ENCODE data around the gene WDR93. TPM values are rescaled to one million over a fixed set of nuclear protein-coding genes. Genes with fewer than 3 reads are reported as not detected.

WDR93 gene
- total and polyA plus RNA-seq, 4 donors = 0.08 TPM; not detected in 2

DNA sequence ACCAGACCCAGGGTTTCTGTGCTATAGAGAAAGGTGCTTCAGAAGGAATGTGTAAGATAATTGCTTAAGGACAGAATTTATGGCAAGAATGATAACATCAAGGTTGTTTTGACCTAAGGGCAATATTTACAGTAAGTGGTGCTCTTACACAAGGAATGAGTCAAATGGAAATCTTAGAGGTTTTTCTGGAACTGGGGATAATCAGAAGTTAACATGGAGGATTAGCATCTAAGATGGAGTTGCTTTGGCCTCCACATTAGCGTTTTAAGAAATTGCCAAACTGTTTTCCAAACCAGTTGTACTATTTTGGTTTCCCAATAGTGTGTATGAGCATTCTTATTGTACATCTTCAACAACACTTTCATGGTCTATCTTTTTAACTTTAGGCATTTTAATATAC lies 3.1 kb downstream of the WDR93 start:
- WGBS = 90% methylated on average over 1 of the region's 1 CpG
- H3K9me3 ChIP-seq (ENCODE audit: control insufficient read depth in 4 of 4, low read length in 3 of 4) = no peaks in the 10 kb centered on the region
- H3K9ac ChIP-seq (ENCODE audit: low read depth in 1 of 2, low read length in 2 of 2) = no peak overlapping the region
- DNase-seq (ENCODE audit: low spot score) = no peak
- H3K36me3 ChIP-seq (ENCODE audit: control insufficient read depth in 4 of 4, insufficient read depth in 3 of 4, low read depth in 1 of 4, low read length in 3 of 4) = no peaks in the 10 kb centered on the region
- no peaks in the 10 kb centered on the region for H3K27me3 ChIP-seq (ENCODE audit: control insufficient read depth in 4 of 4, insufficient read depth in 4 of 4, low read length in 3 of 4)
- TF ChIP-seq MAX (IDR thresholded peaks at IDR 0.05) = no peak
- no peak overlapping the region for H3K27ac ChIP-seq (ENCODE audit: low read depth in 1 of 2, low read length in 2 of 2)
- no peak overlapping the region for H3K4me3 ChIP-seq (ENCODE audit: low read depth in 1 of 3, low read length in 3 of 3)
- peaks cover 0 to 16% (median 7%) of the 10 kb centered on the region in 4 donors for H3K4me1 ChIP-seq (ENCODE audit: control insufficient read depth in 4 of 4, insufficient read depth in 4 of 4, low read length in 3 of 4)

- H3K9ac ChIP-seq (ENCODE audit: low read depth in 1 of 2, low read length in 2 of 2) = no peak overlapping the region
- no peak overlapping the region for H3K4me3 ChIP-seq (ENCODE audit: low read depth in 1 of 3, low read length in 3 of 3)
- WGBS = 79% methylated on average over 1 of the region's 1 CpG
- no peak overlapping the region for H3K27ac ChIP-seq (ENCODE audit: low read depth in 1 of 2, low read length in 2 of 2)
- H3K4me1 ChIP-seq (ENCODE audit: control insufficient read depth in 4 of 4, insufficient read depth in 4 of 4, low read length in 3 of 4) = peaks cover 0 to 7% (median 4%) of the 10 kb centered on the region in 4 donors
- H3K36me3 ChIP-seq (ENCODE audit: control insufficient read depth in 4 of 4, insufficient read depth in 3 of 4, low read depth in 1 of 4, low read length in 3 of 4) = no peaks in the 10 kb centered on the region
- no peaks in the 10 kb centered on the region for H3K27me3 ChIP-seq (ENCODE audit: control insufficient read depth in 4 of 4, insufficient read depth in 4 of 4, low read length in 3 of 4)
- no peaks in the 10 kb centered on the region for H3K9me3 ChIP-seq (ENCODE audit: control insufficient read depth in 4 of 4, low read length in 3 of 4)
- TF ChIP-seq SP1 (IDR thresholded peaks at IDR 0.05) = peak; percentile 22
- TF ChIP-seq HNF4A (conservative IDR thresholded peaks at IDR 0.05) = peak; percentile 37 to 61
- TF ChIP-seq FOXA2 (IDR thresholded peaks at IDR 0.05) = no peak
- no peak for TF ChIP-seq RAD21 (IDR thresholded peaks at IDR 0.05)
- TF ChIP-seq HNF4G (IDR thresholded peaks at IDR 0.05) = peak; percentile 9
- TF ChIP-seq RXRA (IDR thresholded peaks at IDR 0.05) = no peak
- no peak for DNase-seq (ENCODE audit: low spot score)
Observed at GRCh38 chr15:89695198-89695597, 4.6 kb downstream of the WDR93 start.

- H3K4me1 ChIP-seq (ENCODE audit: control insufficient read depth in 4 of 4, insufficient read depth in 4 of 4, low read length in 3 of 4) = no peaks in the 10 kb centered on the region
- no peaks in the 10 kb centered on the region for H3K36me3 ChIP-seq (ENCODE audit: control insufficient read depth in 4 of 4, insufficient read depth in 3 of 4, low read depth in 1 of 4, low read length in 3 of 4)
- H3K27me3 ChIP-seq (ENCODE audit: control insufficient read depth in 4 of 4, insufficient read depth in 4 of 4, low read length in 3 of 4) = no peaks in the 10 kb centered on the region
- no peaks in the 10 kb centered on the region for H3K9me3 ChIP-seq (ENCODE audit: control insufficient read depth in 4 of 4, low read length in 3 of 4)
- no peak overlapping the region for H3K9ac ChIP-seq (ENCODE audit: low read depth in 1 of 2, low read length in 2 of 2)
- H3K4me3 ChIP-seq (ENCODE audit: low read depth in 1 of 3, low read length in 3 of 3) = no peak overlapping the region
- no peak overlapping the region for H3K27ac ChIP-seq (ENCODE audit: low read depth in 1 of 2, low read length in 2 of 2)
- no peak for DNase-seq (ENCODE audit: low spot score)
- no peak for TF ChIP-seq EGR1 (IDR thresholded peaks at IDR 0.05; ENCODE audit: low read depth in 2 of 2)
- no peak for TF ChIP-seq FOXA1 (IDR thresholded peaks at IDR 0.05)
- no peak for TF ChIP-seq SP1 (IDR thresholded peaks at IDR 0.05)
- no peak for TF ChIP-seq MAX (IDR thresholded peaks at IDR 0.05)
- no peak for TF ChIP-seq YY1 (IDR thresholded peaks at IDR 0.05)
- no peak for TF ChIP-seq HNF4A (conservative IDR thresholded peaks at IDR 0.05)
- TF ChIP-seq FOXA2 (IDR thresholded peaks at IDR 0.05) = no peak
- no peak for TF ChIP-seq HNF4G (IDR thresholded peaks at IDR 0.05)
- no peak for TF ChIP-seq JUND (IDR thresholded peaks at IDR 0.05)
- TF ChIP-seq, protein P1, sequence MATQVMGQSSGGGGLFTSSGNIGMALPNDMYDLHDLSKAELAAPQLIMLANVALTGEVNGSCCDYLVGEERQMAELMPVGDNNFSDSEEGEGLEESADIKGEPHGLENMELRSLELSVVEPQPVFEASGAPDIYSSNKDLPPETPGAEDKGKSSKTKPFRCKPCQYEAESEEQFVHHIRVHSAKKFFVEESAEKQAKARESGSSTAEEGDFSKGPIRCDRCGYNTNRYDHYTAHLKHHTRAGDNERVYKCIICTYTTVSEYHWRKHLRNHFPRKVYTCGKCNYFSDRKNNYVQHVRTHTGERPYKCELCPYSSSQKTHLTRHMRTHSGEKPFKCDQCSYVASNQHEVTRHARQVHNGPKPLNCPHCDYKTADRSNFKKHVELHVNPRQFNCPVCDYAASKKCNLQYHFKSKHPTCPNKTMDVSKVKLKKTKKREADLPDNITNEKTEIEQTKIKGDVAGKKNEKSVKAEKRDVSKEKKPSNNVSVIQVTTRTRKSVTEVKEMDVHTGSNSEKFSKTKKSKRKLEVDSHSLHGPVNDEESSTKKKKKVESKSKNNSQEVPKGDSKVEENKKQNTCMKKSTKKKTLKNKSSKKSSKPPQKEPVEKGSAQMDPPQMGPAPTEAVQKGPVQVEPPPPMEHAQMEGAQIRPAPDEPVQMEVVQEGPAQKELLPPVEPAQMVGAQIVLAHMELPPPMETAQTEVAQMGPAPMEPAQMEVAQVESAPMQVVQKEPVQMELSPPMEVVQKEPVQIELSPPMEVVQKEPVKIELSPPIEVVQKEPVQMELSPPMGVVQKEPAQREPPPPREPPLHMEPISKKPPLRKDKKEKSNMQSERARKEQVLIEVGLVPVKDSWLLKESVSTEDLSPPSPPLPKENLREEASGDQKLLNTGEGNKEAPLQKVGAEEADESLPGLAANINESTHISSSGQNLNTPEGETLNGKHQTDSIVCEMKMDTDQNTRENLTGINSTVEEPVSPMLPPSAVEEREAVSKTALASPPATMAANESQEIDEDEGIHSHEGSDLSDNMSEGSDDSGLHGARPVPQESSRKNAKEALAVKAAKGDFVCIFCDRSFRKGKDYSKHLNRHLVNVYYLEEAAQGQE (IDR thresholded peaks at IDR 0.05) = no peak
- TF ChIP-seq CTCF (IDR thresholded peaks at IDR 0.05; ENCODE audit: low read depth, low read length, missing input control) = no peak
- TF ChIP-seq RAD21 (IDR thresholded peaks at IDR 0.05) = no peak
- TF ChIP-seq, protein P2, sequence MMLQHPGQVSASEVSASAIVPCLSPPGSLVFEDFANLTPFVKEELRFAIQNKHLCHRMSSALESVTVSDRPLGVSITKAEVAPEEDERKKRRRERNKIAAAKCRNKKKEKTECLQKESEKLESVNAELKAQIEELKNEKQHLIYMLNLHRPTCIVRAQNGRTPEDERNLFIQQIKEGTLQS (IDR thresholded peaks at IDR 0.05) = no peak
- no peak for TF ChIP-seq NR2F2 (IDR thresholded peaks at IDR 0.05)
- TF ChIP-seq GABPA (IDR thresholded peaks at IDR 0.05 in 1 of 2, conservative IDR thresholded peaks at IDR 0.05 in 1 of 2) = no peak
- TF ChIP-seq TAF1 (conservative IDR thresholded peaks at IDR 0.05) = no peak
- no peak for TF ChIP-seq RXRA (IDR thresholded peaks at IDR 0.05)
- no peak for TF ChIP-seq ZBTB33 (IDR thresholded peaks at IDR 0.05)
Observed at GRCh38 chr15:89704411-89704810, 13.8 kb downstream of the WDR93 start.
